Measurements from ENCODE around the gene CPB2. TPM values are rescaled to one million over a fixed set of nuclear protein-coding genes. Genes with fewer than 3 reads are reported as not detected.

Gene CPB2
- total RNA-seq, 1 experiment from 2014 or later: not detected

DNA sequence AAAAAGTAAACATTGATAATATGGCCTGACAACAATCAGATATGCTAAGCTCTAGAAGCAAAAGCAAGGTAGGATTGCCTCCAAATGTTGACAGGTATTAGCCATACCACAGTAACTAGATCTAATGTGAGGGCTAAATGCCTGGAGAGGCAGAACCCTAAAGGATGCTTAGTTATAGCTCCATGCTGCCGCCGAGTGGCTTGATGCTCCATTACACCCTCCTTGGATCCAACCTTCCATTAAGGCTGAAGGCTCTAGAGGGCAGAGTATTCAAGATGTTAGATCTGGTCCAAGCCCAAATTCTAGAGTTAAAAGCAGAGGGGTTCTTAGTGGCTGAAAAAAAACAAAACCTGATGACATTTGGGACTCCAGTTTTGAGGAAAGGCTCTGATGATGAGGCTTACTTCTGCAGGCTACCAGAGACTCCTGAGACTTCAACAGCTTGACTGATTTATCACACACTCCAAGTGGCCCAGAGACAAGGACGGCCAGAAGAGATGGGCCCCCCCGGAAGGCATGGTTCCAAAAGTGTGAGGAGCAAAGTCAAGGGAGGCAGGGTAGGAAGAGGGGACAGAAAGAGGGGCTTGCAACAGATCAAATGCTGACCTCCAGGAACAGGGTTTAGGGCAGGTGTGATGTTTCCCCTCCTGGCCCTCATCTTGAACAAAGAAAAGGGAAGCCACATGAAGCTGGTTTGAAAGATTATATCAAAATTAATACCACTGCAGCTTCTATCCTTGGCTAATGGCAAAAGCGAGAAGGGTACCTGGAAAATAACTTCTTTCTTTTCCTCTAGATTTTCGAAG is 21.9 kb upstream of the CPB2 start:
- DNase-seq (ENCODE audit: low read depth): peak; percentile 72

- no peak for DNase-seq (ENCODE audit: low read depth)
Measured at GRCh38 chr13:46126056-46126455, 21.2 kb upstream of the CPB2 start.

DNA sequence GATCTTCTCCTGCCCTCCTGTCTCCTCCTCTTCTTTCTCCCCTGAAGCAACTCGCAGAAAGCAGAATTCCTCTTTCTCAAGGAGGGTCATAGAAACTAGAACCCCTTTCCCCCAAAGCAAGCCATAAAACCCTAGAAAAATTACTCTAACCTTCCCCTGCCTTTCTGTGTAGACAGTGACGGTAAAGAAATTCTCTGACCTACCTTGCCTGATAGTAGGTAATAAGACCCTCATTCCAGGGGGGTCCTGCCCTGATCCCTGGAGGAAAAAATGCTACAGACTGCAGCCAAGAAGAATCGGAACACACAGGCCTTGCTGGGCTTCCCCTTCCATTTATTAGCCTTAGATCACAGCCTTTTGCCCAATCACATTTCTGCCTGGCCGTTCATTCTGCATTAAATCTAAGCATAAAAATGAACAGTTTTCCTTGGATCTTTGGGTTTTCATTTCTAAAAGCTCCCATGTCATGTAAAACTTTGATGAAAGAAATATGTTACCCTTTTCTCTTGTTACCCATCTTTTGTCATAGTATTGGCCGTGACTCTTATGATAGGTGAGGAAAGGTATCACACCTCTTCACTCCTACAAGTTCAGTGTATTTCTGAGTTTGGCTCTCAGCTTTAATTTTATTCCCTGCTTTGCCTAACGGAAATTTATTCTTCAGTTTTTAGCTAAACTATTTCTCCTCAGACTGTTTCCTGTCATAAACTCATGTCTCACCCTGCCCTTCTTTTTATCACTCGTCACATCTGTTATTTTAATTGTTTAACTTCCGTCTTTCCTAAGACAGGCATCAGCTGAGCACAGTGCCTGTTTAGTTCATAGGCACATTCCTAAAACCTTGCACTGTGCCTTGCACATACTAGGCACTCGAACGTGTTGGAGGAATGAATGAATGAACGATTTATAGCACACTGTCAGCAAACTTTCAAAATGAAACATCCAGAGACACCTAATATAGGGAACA is 20.4 kb upstream of the CPB2 start:
- no peak for DNase-seq (ENCODE audit: low read depth)

DNA sequence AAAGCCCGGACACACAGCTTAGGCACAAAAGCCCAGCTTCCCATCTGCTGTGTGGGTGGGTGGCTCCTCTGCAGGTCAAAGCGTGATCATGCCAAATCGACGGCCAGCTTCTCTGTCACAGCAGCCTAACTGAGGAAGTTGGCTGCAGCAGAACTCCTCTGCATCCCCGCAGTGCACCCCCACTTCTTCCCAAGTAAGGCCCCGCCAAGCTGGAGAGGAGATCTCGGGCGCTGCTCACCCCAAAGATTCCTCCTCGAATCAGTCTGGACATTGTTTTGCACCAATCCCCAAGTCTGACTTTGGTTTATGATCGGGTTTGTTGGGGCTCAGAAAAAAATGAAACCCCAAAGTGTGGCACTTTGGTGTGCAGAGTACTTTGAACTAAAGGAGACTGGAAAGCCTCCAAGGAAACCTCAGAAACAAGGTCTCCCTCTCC is 19.7 kb upstream of the CPB2 start:
- no peak for DNase-seq (ENCODE audit: low read depth)

DNA sequence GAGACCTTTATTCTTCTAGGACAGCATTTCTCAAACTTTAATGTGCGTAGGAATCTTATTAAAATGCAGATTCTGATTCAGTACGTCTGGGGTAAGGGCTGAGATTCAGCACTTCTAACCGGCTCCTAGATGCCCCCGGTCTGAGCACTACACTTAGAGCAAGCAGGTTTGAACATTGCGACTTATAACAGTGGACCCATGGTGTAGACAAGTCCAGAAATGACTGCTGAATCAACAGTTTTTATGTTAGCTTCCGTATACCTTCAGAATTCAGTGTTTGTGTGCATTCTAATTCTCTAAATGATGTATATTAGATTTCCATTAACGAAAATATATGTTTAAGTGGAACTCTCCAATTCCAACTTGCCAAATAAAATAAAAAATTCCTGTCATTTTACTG is 17.5 kb upstream of the CPB2 start:
- DNase-seq (ENCODE audit: low read depth): no peak

DNA sequence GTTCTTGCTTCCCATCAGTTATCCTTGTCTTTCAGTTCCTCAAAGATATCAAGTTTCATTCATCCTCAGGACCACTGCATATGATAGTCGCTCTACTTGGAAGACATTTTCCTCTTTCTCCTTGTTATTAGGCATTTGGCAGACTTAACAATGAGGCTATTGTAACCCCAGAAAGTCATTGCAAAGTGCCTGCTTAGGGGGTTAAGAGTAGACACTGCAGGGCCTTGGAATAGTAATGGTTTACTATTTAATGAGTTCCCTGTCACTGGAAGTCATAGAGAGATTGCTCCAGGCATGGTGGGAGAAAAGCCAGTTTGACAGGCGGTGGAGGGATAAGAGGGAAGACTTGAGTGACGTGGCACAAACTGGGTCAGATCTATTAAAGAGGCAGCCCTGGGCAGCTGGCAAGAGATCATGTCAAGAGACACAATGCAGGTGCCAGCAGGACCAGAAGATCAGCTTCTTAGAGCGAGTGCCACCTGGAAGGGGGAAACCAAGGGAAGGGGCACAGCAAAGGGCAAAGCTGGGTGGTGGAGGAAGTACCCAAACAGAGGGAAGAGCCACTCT is 16.8 kb upstream of the CPB2 start:
- DNase-seq (ENCODE audit: low read depth): no peak

GRCh38 chr13:46121033-46121432 is 16.2 kb upstream of the CPB2 start:
- DNase-seq (ENCODE audit: low read depth): no peak

GRCh38 chr13:46119883-46120614 is 15.2 kb upstream of the CPB2 start:
- peak; percentile 79 for DNase-seq (ENCODE audit: low read depth)

GRCh38 chr13:46116653-46117502 is 12.0 kb upstream of the CPB2 start:
- no peak for DNase-seq (ENCODE audit: low read depth)

DNA sequence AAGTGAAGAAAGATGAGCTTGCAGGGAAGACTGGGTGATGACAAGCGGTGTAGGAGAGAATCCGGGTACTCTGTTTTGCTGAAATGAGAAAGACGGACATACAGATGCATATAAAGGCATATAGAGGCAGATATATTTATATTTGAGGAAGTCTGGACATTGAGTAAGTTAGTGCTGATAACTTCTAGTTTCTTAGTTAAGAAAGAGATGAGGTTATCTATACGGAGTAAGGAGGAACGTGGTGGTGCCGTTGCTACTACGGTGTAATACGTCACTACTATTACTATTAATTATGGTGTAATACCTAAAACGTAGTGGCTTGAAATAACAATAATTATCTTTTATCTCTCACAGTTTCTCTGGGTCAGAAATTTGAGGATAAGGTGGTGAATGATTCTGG is 9.8 kb upstream of the CPB2 start:
- no peak for DNase-seq (ENCODE audit: low read depth)

DNA sequence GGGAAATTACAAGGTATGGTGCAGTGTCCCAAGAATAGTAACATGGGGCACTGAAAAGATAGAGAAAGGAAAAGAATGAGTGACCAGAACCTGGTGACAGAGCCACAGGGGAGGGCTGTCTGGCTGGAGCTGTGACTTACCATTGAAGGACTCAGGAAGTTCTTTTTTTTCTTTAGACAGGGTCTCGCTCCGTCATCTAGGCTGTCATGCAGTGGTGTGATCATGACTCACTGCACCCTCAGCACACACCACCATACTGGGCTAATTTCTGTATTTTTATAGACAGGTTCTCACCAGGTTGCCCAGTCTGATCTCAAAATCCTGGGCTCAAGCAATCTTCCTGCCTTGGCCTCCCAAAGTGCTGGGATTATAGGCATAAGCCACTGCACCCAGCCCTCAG is 8.8 kb upstream of the CPB2 start:
- peak; percentile 36 for DNase-seq (ENCODE audit: low read depth)

DNA sequence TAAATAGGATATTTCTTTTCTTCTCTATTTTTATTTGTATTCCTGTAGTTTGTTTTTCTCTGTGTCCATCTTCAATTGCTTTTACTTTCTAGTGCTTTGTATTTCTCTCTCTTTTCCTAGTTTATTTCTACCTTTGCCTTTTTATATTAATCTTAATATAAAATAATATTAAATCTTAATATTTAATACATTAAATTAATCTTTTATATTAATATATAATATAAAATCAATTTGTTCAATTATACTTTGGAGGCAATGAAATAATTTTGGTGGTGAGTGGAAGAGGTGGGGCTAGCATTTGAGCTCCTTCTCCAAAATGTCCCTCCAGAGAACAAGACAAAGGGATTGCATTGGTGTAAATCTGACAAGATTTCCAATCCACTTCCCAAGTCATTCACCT is 6.3 kb upstream of the CPB2 start:
- no peak for DNase-seq (ENCODE audit: low read depth)

GRCh38 chr13:46109451-46109850 is 4.6 kb upstream of the CPB2 start:
- no peak for DNase-seq (ENCODE audit: low read depth)

DNA sequence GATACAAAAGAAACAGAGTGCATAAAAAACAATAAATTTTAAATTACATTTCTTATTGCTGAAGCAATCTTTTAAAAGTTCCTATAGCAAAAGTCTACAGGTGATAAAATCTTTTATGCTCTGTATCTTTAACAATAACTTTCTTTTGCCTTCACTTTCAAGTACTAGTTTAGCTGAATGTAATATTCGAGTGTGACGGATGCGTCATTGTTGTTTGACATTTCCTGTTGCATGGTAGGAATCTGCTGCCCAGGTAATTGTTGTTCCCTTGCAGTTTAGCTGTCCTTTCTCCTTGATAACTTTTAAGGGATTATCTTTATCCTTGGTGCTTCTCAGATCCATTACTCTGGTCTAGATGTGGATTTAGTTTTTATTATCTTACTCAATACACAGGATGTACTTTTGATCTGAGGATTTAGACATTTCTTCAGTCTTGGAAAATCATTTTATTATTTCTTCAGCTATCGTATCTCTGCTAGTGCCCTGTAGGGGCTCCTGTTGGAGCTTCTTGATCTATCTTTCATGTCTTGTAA is 2.1 kb upstream of the CPB2 start:
- no peak for DNase-seq (ENCODE audit: low read depth)

GRCh38 chr13:46103037-46103436 is 1.8 kb downstream of the CPB2 start:
- DNase-seq (ENCODE audit: low read depth): no peak

DNA sequence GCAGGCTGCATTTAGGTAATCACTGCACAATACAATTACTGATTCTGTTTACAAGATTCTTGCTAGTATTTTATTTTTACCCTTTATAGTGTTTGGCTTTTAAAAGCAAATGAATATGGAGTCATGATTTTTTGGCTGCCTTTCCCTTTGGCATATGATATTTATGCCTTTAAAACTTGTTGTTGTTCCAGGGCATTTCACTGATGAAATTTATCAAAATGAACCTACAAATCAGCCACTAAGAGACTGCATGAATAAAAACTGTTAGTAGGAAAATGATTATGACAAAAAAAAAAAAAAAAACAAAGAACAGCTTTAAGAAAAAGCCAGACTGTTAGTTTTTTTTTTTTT is 2.6 kb downstream of the CPB2 start:
- DNase-seq (ENCODE audit: low read depth): no peak

DNA sequence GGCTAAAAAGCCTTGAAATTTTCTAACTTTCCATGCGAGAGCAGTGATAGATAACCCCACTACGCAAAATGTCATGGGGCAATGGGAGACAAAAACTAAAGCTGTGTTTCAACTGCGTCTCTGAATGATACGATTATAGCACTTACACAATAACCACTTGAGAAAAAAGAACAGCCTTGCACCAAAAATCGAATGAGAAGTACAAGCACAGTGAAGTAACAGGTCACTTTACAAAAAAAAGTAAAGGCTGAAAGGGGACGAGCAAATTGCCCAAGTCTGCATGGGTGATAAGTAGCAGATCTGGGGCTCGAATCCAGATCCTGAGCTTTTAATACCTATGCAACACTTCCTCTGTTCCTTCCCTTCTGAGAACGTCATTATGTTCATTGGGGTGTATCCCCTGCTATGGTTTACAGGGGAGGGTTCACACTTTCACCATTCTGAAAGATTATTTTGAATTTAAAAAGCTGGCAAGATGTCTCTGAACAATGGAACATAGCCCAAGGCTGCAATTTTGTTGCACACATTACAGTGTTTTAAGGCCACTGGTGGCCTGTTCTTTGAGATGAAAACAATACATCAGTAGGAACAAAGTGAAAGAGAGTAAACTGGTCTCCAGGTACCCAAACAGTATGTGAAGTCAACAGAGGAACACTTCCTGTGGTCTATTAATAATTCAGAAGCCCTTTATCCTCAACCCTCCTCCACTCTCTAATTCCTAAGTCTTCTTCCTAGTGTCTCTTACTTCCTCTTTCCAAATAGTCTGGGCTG is 3.2 kb downstream of the CPB2 start:
- DNase-seq (ENCODE audit: low read depth): no peak

DNA sequence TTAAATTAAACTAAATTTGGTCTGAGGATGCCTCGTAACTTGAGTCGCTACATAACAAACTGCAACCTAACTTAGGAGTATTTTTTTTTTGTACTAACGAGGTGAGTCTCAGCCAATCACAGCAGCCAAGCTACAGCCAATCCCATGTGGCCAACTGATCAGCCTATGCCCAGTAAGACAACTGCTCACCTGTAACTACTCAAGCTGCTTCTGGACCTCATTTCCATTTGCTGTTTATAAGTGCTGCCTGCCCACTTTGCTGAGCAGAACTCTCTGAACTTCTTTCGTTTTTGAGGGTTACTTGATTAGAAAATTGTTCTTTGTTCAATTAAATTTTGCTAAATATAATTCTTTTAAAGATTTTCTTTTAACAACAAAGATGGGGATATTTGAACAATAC is 3.8 kb downstream of the CPB2 start:
- DNase-seq (ENCODE audit: low read depth): no peak

DNA sequence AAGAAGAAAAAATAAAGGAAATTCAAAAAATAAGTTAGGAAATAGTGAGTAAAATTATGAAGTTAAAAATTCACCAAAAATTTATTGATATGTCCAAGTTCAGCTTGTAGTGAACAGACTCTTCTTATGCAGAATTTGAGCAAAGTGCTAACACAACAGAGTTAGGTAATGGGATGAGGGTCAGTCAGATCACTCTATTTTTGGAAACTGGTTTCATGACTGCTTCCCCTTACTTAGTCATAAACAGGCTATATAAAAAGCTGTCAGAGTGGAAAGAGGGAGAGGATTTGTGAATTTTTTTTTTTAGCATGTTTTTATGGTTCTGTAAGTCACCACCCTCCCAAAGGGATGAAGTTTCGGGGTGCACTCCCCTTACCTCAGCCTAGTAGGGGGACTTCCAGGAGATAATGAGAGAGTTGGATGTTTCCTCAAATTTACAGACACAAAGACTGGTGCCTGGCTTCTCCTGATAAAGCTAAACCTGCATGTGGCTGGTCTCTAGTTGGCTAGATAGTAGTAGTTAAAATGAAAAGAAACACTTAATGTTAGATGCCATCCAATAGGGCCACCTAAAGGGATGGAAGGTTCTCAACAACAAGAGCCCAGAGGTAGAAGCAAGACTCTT is 4.5 kb downstream of the CPB2 start:
- no peak for DNase-seq (ENCODE audit: low read depth)
